Measurements from ENCODE around the gene TCP10L.
"Not testable (repeated sequence)": the region's sequence is repeated elsewhere in the genome, so short reads cannot be mapped to it uniquely, and the experiment has no call there.

TCP10L gene

GRCh38 chr21:32533053-32533452 is 52.3 kb downstream of the TCP10L start:
- FAIRE-seq (no peak), DNase-seq (ENCODE audit: insufficient read length, low spot score) (no peak)
- TF ChIP-seq POU2F2 (IDR thresholded peaks at IDR 0.05; ENCODE audit: low read depth, low read length): no peak
- TF ChIP-seq POLR2A (IDR thresholded peaks at IDR 0.05; ENCODE audit: low read depth, low read length): no peak
- TF ChIP-seq PAX5 (IDR thresholded peaks at IDR 0.05; ENCODE audit: insufficient read depth, low read length, severe bottlenecking): no peak
- TF ChIP-seq TAF1 (IDR thresholded peaks at IDR 0.05; ENCODE audit: low read depth, low read length): no peak
- TF ChIP-seq POLR2AphosphoS5 (IDR thresholded peaks at IDR 0.05; ENCODE audit: low read depth, low read length): no peak
- TF ChIP-seq SPI1 (IDR thresholded peaks at IDR 0.05; ENCODE audit: low read depth, low read length): no peak

- TF ChIP-seq PAX5 (IDR thresholded peaks at IDR 0.05; ENCODE audit: insufficient read depth, low read length, severe bottlenecking): no peak
- no peak for TF ChIP-seq TAF1 (IDR thresholded peaks at IDR 0.05; ENCODE audit: low read depth, low read length)
- TF ChIP-seq POU2F2 (IDR thresholded peaks at IDR 0.05; ENCODE audit: low read depth, low read length): no peak
- TF ChIP-seq SPI1 (IDR thresholded peaks at IDR 0.05; ENCODE audit: low read depth, low read length): no peak
- TF ChIP-seq POLR2AphosphoS5 (IDR thresholded peaks at IDR 0.05; ENCODE audit: low read depth, low read length): no peak
- TF ChIP-seq POLR2A (IDR thresholded peaks at IDR 0.05; ENCODE audit: low read depth, low read length): no peak
- no peak for FAIRE-seq
- DNase-seq (ENCODE audit: insufficient read length, low spot score): no peak
These were observed 52.7 kb downstream of the TCP10L start for GRCh38 chr21:32532636-32533035.

DNA sequence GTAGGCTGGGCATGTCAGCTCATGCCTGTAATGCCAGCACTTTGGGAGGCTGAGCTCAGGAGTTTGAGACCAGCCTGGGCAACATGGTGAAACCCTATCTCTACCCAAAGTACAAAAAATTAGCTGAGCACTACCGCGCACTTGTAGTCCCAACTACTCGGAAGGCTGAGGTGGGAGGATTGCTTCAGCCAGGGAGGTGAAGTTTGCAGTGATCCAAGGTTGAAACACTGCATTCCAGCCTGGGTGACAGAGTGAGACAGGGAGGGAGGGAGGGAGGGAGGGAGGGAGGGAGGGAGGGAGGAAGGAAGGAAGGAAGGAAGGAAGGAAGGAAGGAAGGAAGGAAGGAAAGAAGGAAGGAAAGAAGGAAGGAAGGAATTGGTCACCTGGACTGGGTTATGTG is 53.8 kb downstream of the TCP10L start:
- not testable (repeated sequence) for DNase-seq (ENCODE audit: insufficient read length, low spot score); FAIRE-seq

- not testable (repeated sequence) for FAIRE-seq; DNase-seq (ENCODE audit: insufficient read length, low spot score)
These were observed 54.5 kb downstream of the TCP10L start for GRCh38 chr21:32530809-32531208.

GRCh38 chr21:32529679-32530078 is 55.6 kb downstream of the TCP10L start:
- no peak for FAIRE-seq
- no peak for DNase-seq (ENCODE audit: insufficient read length, low spot score)
- TF ChIP-seq TAF1 (IDR thresholded peaks at IDR 0.05; ENCODE audit: low read depth, low read length): no peak
- TF ChIP-seq SPI1 (IDR thresholded peaks at IDR 0.05; ENCODE audit: low read depth, low read length): no peak
- TF ChIP-seq POLR2A (IDR thresholded peaks at IDR 0.05; ENCODE audit: low read depth, low read length): no peak
- TF ChIP-seq POLR2AphosphoS5 (IDR thresholded peaks at IDR 0.05; ENCODE audit: low read depth, low read length): no peak
- TF ChIP-seq PAX5 (IDR thresholded peaks at IDR 0.05; ENCODE audit: insufficient read depth, low read length, severe bottlenecking): no peak
- no peak for TF ChIP-seq POU2F2 (IDR thresholded peaks at IDR 0.05; ENCODE audit: low read depth, low read length)

DNA sequence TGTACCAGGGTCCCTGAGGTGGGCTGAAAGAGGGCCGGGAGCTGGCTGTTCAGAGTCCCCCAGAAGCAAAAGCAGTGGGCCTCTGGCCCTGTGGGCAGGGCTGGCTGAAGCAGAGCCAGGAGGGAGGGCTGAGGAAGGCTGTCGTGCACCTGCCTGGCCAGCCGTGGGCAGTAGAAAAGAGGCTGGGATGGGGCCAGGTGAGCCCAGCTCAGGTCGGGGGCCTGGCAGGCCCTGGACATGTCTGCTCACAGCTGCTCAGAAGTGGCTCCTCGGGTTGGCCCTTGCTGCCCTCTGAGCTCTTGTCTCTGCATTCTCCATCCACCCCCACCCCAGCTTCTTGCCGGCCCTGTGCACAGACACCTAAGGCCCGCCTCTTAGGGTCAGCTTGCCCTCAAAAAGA is 60.0 kb downstream of the TCP10L start:
- DNase-seq (ENCODE audit: insufficient read length, low spot score): no peak
- no peak for FAIRE-seq

DNA sequence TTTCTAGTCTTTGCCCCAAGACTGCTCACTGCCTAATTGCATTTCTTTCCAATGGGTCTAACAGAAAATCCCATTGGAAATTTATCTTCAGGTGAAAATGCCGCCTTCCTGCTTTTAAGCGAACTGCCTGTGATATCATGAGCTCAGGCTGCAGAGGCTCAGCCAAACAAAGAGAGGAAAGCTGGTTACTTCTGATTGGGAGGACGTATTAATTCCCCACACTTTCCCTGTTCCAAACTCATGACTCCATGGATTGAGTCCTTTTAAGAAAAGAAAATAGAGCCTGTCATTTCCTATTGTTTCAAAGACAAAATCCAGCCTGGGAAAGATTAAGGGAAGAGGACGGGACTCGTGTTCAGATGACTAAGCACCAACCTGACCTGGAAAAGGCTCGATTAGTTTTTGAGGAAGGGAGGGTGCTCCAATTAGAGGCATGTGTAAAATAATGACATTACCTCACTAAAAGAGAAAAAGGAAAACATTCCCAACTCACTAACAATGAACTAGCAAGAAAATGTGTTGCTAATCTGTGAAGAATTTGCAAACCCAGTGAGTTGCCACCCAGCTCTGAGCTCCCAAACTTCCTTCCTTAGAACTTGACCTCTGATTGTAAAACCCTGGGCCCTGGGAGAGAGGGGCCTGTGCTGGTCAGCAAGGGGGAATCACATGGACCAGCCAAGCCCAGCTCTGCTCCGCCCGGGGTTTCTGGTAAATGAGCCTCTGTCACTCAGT is 61.2 kb downstream of the TCP10L start:
- no peak for DNase-seq (ENCODE audit: insufficient read length, low spot score)
- TF ChIP-seq POLR2AphosphoS5 (IDR thresholded peaks at IDR 0.05; ENCODE audit: low read depth, low read length): no peak
- TF ChIP-seq SPI1 (IDR thresholded peaks at IDR 0.05; ENCODE audit: low read depth, low read length): no peak
- no peak for TF ChIP-seq POU2F2 (IDR thresholded peaks at IDR 0.05; ENCODE audit: low read depth, low read length)
- TF ChIP-seq PAX5 (IDR thresholded peaks at IDR 0.05; ENCODE audit: insufficient read depth, low read length, severe bottlenecking): no peak
- no peak for TF ChIP-seq TAF1 (IDR thresholded peaks at IDR 0.05; ENCODE audit: low read depth, low read length)
- FAIRE-seq: no peak

More for the DNA sequence above, 60.0 kb downstream of the TCP10L start:
- TF ChIP-seq POLR2AphosphoS5 (IDR thresholded peaks at IDR 0.05; ENCODE audit: low read depth, low read length) (no peak), SPI1 (IDR thresholded peaks at IDR 0.05; ENCODE audit: low read depth, low read length) (no peak), PAX5 (IDR thresholded peaks at IDR 0.05; ENCODE audit: insufficient read depth, low read length, severe bottlenecking) (no peak), POLR2A (IDR thresholded peaks at IDR 0.05; ENCODE audit: low read depth, low read length) (no peak), POU2F2 (IDR thresholded peaks at IDR 0.05; ENCODE audit: low read depth, low read length) (no peak), TAF1 (IDR thresholded peaks at IDR 0.05; ENCODE audit: low read depth, low read length) (no peak)
